Activated naive CD4-positive, alpha-beta T cell treated with anti-CD3 and anti-CD28 coated beads, Interleukin-2, amount 50 U/mL, for 24 hours (primary cell): ENCODE results near the gene TMF1.

Experiments used
- H3K27ac Mint-ChIP-seq: one replicate; pipeline ENCODE4 v1.8.0; 2021; ENCODE audit warnings: mild to moderate bottlenecking, mixed read lengths
- H3K27me3 Mint-ChIP-seq: one replicate; pipeline ENCODE4 v1.8.0; 2021; ENCODE audit warnings: mixed read lengths
- H3K36me3 Mint-ChIP-seq: one replicate; pipeline ENCODE4 v1.8.0; 2021; ENCODE audit warnings: mixed read lengths
- H3K4me1 Mint-ChIP-seq: one replicate; pipeline ENCODE4 v1.8.0; 2021; ENCODE audit warnings: mixed read lengths
- H3K4me3 Mint-ChIP-seq: one replicate; pipeline ENCODE4 v1.8.0; 2021; ENCODE audit warnings: mild to moderate bottlenecking, mixed read lengths
- H3K9me3 Mint-ChIP-seq: one replicate; pipeline ENCODE4 v1.8.0; 2021; ENCODE audit warnings: mixed read lengths

The TMF1 gene

DNA sequence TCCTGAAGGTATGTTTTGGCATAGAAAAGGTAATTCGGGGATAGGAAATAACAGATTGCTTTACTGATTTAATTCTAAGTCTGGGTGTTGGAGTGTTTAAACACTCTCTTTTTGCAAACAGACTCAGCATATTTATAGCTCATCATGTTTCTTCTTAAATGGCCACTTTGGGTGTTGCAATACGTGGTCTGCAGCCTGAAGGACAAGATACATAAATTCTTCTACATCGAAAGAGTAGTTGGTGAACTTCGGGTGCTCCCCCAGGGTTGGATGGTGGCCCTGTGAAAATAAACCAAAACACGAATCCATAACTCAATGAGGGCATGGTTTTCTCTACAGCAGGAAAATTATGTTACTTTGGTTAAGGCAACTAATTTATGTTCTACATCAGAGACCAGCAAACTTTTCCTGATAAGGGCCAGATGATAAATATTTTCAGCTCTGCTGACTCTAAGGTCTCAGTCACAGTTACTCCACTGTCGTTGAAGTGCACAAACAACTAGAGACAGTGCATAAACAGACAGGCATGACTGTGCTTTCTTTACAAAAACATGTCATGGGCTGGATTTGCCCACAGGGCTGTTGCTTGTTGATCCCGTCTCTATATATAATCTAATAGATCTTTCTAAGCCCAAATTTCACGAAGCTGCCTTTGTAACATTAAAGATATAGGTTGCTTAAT, 74.5 kb downstream of the TMF1 start:
- H3K4me1 Mint-ChIP-seq: no peaks in the 10 kb centered on the region
- peaks cover 13% of the 10 kb centered on the region for H3K36me3 Mint-ChIP-seq
- no peaks in the 10 kb centered on the region for H3K9me3 Mint-ChIP-seq
- H3K27ac Mint-ChIP-seq: no peak overlapping the region
- H3K4me3 Mint-ChIP-seq: no peak overlapping the region
- no peaks in the 10 kb centered on the region for H3K27me3 Mint-ChIP-seq

DNA sequence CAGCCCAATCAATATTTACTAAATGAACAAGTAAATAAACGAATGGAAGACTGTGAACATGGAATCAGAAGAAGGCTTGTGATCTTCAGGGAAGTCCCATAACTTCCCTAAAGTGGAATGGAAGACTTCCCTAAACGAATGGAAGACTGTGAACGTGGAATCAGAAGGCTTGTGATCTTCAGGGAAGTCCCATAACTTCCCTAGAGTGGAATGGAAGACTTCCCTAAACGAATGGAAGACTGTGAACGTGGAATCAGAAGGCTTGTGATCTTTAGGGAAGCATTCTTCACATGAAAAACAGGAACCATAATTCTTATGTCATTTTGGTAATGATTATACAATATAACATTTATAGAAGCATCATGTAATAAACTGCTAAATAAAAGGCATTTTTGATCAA, 77.4 kb downstream of the TMF1 start:
- no peak overlapping the region for H3K4me3 Mint-ChIP-seq
- no peaks in the 10 kb centered on the region for H3K9me3 Mint-ChIP-seq
- no peak overlapping the region for H3K27ac Mint-ChIP-seq
- H3K36me3 Mint-ChIP-seq: peaks cover 6% of the 10 kb centered on the region
- no peaks in the 10 kb centered on the region for H3K4me1 Mint-ChIP-seq
- H3K27me3 Mint-ChIP-seq: peaks cover 3% of the 10 kb centered on the region

DNA sequence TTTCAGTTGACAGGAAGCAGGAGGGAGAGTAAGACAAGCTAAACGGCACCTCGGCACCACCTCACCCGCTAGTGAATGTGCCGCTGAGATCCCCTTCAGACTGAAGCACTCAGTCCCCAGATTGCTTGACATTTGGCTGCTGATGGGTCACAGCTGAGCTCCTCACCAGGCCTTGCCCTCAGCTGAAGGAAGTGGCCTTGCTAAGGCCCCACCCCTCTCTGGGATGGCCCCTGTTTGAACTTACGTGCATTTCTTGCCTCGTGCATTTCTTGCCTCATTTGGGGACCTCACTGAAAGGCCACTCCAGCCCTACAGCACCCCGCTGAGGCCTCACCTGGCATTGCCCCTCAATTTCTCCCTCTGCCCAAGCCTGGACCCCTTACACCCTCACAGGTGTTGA, 78.5 kb downstream of the TMF1 start:
- Mint-ChIP-seq H3K9me3 (no peaks in the 10 kb centered on the region), H3K27me3 (peaks cover 3% of the 10 kb centered on the region), H3K36me3 (peaks cover 3% of the 10 kb centered on the region), H3K27ac (no peak overlapping the region), H3K4me3 (no peak overlapping the region), H3K4me1 (no peaks in the 10 kb centered on the region)

DNA sequence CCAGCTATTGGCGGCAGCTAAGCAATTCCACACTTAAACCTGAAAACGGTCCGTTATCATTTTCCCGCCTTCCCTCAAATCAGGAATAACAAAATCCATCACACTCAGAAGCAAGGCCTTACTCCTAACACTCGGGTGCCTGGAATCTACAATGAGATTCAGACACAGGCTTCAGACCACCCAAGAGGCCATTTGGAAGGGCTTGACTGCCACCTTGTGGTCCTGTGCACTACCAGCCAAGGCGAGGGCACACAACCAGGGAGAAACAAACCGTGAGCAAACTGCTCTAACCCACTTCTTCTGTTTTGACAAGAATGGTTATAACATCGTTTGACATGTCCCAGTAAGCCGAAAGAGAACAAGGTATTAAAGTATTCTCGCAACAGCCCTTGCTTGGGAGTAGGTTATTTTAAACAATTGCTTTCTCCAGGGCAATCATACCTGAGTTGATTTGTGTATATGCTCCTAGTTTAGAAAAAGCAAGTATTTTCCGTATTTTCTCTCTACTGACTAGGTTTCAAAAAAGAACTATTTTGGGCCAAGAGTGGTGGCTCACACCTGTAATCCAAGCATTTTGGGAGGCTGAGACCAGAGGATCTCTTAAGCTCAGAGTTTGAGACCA, 79.7 kb downstream of the TMF1 start:
- peaks cover under 1% of the 10 kb centered on the region for H3K36me3 Mint-ChIP-seq
- H3K9me3 Mint-ChIP-seq: no peaks in the 10 kb centered on the region
- no peaks in the 10 kb centered on the region for H3K4me1 Mint-ChIP-seq
- H3K4me3 Mint-ChIP-seq: no peak overlapping the region
- H3K27me3 Mint-ChIP-seq: peaks cover 3% of the 10 kb centered on the region
- H3K27ac Mint-ChIP-seq: no peak overlapping the region
